Heart left ventricle (tissue), 16 donors: ENCODE results near the gene CCR2. TPM values are rescaled to one million over a fixed set of nuclear protein-coding genes. Genes with fewer than 3 reads are reported as not detected.

Source experiments
- ATAC-seq, 4 donors: fragments of 200-7000 bp; cut with Tn5 transposase; one replicate each; pipeline ENCODE4 v1.9.1; 2020 to 2022; ENCODE audit warnings: moderate library complexity in 4 of 4, mild to moderate bottlenecking in 3 of 4, moderate number of reproducible peaks in 1 of 4
- DNase-seq, 5 donors: peaks; one replicate each; pipeline ENCODE4 v3.0.0-alpha.2; 2020
- H3K27ac ChIP-seq, 12 donors: fragments of 200-600 bp; sonication (generic) in 4 of 12; one replicate each; pipeline versions ENCODE4 v1.5.0 to v1.8.0; 2016 to 2022; ENCODE audit warnings: mild to moderate bottlenecking in 2 of 12
- H3K27me3 ChIP-seq, 9 donors: fragments of 200-600 bp; sonication (generic) in 2 of 9; one replicate each; pipeline versions ENCODE4 v1.5.1 to v1.8.0; 2016 to 2022; ENCODE audit warnings: mild to moderate bottlenecking in 3 of 9
- H3K36me3 ChIP-seq, 9 donors: fragments of 200-600 bp; sonication (generic) in 2 of 9; one replicate each; pipeline versions ENCODE4 v1.5.0 to v1.8.0; 2018 to 2022; ENCODE audit warnings: mild to moderate bottlenecking in 2 of 9
- H3K4me1 ChIP-seq, 12 donors: fragments of 200-600 bp; sonication (generic) in 4 of 12; one replicate each; pipeline versions ENCODE4 v1.5.0 to v1.8.0; 2016 to 2022; ENCODE audit warnings: mild to moderate bottlenecking in 3 of 12
- H3K4me3 ChIP-seq, 12 donors: fragments of 200-600 bp; sonication (generic) in 4 of 12; one replicate each; pipeline versions ENCODE4 v1.5.0 to v1.8.0; 2017 to 2022; ENCODE audit warnings: mild to moderate bottlenecking in 9 of 12, moderate library complexity in 4 of 12
- H3K9me3 ChIP-seq, 12 donors: fragments of 200-600 bp; sonication (generic) in 4 of 12; one replicate each; pipeline versions ENCODE4 v1.5.0 to v1.8.0; 2016 to 2022; ENCODE audit warnings: mild to moderate bottlenecking in 1 of 12
- POLR2A ChIP-seq, 2 donors: fragments of 450-650 bp; IDR thresholded peaks; one replicate each; pipeline ENCODE4 v1.6.1; 2017; ENCODE audit warnings: antibody characterized with exemption in 2 of 2, mild to moderate bottlenecking in 2 of 2, moderate library complexity in 2 of 2
- WGBS, 4 donors: extraction: QIAGEN DNeasy Blood & Tissue Kit in 2 of 4; methylation state at CpG; one replicate each; pipeline versions ENCODE4 v1.1.5 to v1.1.7; 2013 to 2018; 5-methylcytosine and 5-hydroxymethylcytosine counted together
- intact Hi-C, 10 donors: fragments of 100-400 bp; cut with DNase I; formaldehyde crosslinking; loops; one replicate each; pipeline versions ENCODE4 v1.11.1 to v1.14.2; 2022
- polyA plus RNA-seq, 2 donors: library from polyadenylated mRNA; stranded (reverse); fragments of 200-250 nt; gene quantifications; one replicate each; pipeline ENCODE4 v1.2.3, GENCODE V29; 2013
- total RNA-seq, 9 donors: library from RNA; depleted of rRNA in 2 of 9; stranded (reverse); fragments of >200 nt in 2 of 9; fragmentation: NEBNext Ultra II Directional in 3 of 9; extraction: Animal tissue kit (Norgen Biotek cat#: 25700) in 3 of 9; gene quantifications; one replicate each; pipeline versions ENCODE4 v1.1.0 to v1.2.4, GENCODE V29; 2016 to 2023
- TF ChIP-seq, protein P1 (sequence below), 12 donors: fragments of 200-600 bp; sonication (generic) in 4 of 12; IDR thresholded peaks; one replicate each; pipeline versions ENCODE4 v1.5.0 to v1.8.0; 2018 to 2022; ENCODE audit warnings: antibody characterized with exemption in 12 of 12, mild to moderate bottlenecking in 5 of 12
- donor health status: ischemic (EF 13 %, LVEDD 7.1; RV severe dilation, severe dysfunction).
- donor health status: healthy with polysubstance abuse.
- donor health status: DM: no; HTN: yes; CAD: no.
- donor health status: DM: no; HTN: no; CAD: no.
- donor health status: ischemic (EF 25% LVEDD 6.9; RV normal size, moderate dysfunction).
- donor health status: ischemic (EF 25% LVEDD 5.7; RV mildly dilated, moderate dysfunction).
- donor health status: healthy.
- donor health status: DM: yes; HTN: yes; CAD: no.
- donor health status: ischemic (EF 35%, LVEDD 5.7; RV mildly dilated, moderate dysfunction).
- donor health status: nonischemic (EF 11% LVEDD 7.7; RV severe dilation, severe dysfunction).
- donor health status: DM: yes; HTN: yes; CAD: no.
- donor health status: PGD.
- donor health status: ischemic (EF 29% LVEDD 5.4; RV normal size, mild dysfunction).
- donor health status: nonischemic (EF 23%, LVEDD 6.1; RV moderate dilation, normal function).

The CCR2 gene
- total and polyA plus RNA-seq, 11 donors, result 0.23 to 10.5 (median 0.93) TPM

DNA sequence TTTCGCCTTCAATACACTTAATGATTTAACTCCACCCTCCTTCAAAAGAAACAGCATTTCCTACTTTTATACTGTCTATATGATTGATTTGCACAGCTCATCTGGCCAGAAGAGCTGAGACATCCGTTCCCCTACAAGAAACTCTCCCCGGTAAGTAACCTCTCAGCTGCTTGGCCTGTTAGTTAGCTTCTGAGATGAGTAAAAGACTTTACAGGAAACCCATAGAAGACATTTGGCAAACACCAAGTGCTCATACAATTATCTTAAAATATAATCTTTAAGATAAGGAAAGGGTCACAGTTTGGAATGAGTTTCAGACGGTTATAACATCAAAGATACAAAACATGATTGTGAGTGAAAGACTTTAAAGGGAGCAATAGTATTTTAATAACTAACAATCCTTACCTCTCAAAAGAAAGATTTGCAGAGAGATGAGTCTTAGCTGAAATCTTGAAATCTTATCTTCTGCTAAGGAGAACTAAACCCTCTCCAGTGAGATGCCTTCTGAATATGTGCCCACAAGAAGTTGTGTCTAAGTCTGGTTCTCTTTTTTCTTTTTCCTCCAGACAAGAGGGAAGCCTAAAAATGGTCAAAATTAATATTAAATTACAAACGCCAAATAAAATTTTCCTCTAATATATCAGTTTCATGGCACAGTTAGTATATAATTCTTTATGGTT lies 17.1 kb downstream of the CCR2 start, which contains the start of gene CCR5:
TSS of gene CCR5 (plus strand) at position 108 of the 680 bp plus-strand sequence. CDS start 1,957 bp downstream, outside the sequence.
- no peak for ATAC-seq
- Histone ChIP-seq H3K4me1 (peaks cover 0 to 58% (median 0%) of the 10 kb centered on the region in 12 donors), H3K4me3 (peak within 1 kb of the TSS in 5 of 12 donors; percentile 13 to 53 (median 24)), H3K27me3 (peaks cover 0 to 37% (median 0%) of the 10 kb centered on the region in 9 donors), H3K36me3 (no peaks in the 10 kb centered on the region), H3K27ac (peak within 1 kb of the TSS in 2 of 12 donors; percentile 37 to 78), H3K9me3 (no peaks in the 10 kb centered on the region)
- TF ChIP-seq POLR2A (IDR thresholded peaks at IDR 0.05), result no peak
- TF ChIP-seq, protein P1, sequence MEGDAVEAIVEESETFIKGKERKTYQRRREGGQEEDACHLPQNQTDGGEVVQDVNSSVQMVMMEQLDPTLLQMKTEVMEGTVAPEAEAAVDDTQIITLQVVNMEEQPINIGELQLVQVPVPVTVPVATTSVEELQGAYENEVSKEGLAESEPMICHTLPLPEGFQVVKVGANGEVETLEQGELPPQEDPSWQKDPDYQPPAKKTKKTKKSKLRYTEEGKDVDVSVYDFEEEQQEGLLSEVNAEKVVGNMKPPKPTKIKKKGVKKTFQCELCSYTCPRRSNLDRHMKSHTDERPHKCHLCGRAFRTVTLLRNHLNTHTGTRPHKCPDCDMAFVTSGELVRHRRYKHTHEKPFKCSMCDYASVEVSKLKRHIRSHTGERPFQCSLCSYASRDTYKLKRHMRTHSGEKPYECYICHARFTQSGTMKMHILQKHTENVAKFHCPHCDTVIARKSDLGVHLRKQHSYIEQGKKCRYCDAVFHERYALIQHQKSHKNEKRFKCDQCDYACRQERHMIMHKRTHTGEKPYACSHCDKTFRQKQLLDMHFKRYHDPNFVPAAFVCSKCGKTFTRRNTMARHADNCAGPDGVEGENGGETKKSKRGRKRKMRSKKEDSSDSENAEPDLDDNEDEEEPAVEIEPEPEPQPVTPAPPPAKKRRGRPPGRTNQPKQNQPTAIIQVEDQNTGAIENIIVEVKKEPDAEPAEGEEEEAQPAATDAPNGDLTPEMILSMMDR (IDR thresholded peaks at IDR 0.05), result no peak
- WGBS, 4 donors, result 55 to 61% (median 57%) methylated on average over 5 of the region's 5 CpGs
- intact Hi-C loops, result loop anchor here (5.0 to 10.0 kb wide), 9 partner anchors 54 to 606 kb away; partner anchors contain the start of gene CXCR6 (in 1 of the 10)
- no peak for DNase-seq

DNA sequence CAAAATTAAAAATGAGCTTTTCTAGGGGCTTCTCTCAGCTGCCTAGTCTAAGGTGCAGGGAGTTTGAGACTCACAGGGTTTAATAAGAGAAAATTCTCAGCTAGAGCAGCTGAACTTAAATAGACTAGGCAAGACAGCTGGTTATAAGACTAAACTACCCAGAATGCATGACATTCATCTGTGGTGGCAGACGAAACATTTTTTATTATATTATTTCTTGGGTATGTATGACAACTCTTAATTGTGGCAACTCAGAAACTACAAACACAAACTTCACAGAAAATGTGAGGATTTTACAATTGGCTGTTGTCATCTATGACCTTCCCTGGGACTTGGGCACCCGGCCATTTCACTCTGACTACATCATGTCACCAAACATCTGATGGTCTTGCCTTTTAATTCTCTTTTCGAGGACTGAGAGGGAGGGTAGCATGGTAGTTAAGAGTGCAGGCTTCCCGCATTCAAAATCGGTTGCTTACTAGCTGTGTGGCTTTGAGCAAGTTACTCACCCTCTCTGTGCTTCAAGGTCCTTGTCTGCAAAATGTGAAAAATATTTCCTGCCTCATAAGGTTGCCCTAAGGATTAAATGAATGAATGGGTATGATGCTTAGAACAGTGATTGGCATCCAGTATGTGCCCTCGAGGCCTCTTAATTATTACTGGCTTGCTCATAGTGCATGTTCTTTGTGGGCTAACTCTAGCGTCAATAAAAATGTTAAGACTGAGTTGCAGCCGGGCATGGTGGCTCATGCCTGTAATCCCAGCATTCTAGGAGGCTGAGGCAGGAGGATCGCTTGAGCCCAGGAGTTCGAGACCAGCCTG lies 17.8 kb downstream of the CCR2 start:
- Histone ChIP-seq H3K4me1 (peaks cover 0 to 59% (median 0%) of the 10 kb centered on the region in 12 donors), H3K27ac (peak overlapping the region in 2 of 12 donors; percentile 4 to 78), H3K9me3 (no peaks in the 10 kb centered on the region), H3K36me3 (no peaks in the 10 kb centered on the region), H3K4me3 (peak overlapping the region in 4 of 12 donors; percentile 20 to 53 (median 26)), H3K27me3 (peaks cover 0 to 29% (median 0%) of the 10 kb centered on the region in 9 donors)
- TF ChIP-seq, protein P1 (IDR thresholded peaks at IDR 0.05), result no peak
- TF ChIP-seq POLR2A (IDR thresholded peaks at IDR 0.05), result no peak
- 76 to 89% (median 87%) methylated on average over 10 of the region's 10 CpGs for WGBS, 4 donors
- intact Hi-C loops, result loop anchor here (5.0 to 10.0 kb wide), 9 partner anchors 53 to 607 kb away; partner anchors contain the start of gene CXCR6 (in 1 of the 10)
- ATAC-seq (no peak), DNase-seq (no peak)

DNA sequence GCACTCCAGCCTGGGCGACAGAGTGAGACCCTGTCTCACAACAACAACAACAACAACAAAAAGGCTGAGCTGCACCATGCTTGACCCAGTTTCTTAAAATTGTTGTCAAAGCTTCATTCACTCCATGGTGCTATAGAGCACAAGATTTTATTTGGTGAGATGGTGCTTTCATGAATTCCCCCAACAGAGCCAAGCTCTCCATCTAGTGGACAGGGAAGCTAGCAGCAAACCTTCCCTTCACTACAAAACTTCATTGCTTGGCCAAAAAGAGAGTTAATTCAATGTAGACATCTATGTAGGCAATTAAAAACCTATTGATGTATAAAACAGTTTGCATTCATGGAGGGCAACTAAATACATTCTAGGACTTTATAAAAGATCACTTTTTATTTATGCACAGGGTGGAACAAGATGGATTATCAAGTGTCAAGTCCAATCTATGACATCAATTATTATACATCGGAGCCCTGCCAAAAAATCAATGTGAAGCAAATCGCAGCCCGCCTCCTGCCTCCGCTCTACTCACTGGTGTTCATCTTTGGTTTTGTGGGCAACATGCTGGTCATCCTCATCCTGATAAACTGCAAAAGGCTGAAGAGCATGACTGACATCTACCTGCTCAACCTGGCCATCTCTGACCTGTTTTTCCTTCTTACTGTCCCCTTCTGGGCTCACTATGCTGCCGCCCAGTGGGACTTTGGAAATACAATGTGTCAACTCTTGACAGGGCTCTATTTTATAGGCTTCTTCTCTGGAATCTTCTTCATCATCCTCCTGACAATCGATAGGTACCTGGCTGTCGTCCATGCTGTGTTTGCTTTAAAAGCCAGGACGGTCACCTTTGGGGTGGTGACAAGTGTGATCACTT lies 18.8 kb downstream of the CCR2 start:
- WGBS, 4 donors, result 88 to 92% (median 91%) methylated on average over 9 of the region's 9 CpGs
- TF ChIP-seq POLR2A (IDR thresholded peaks at IDR 0.05), result no peak
- TF ChIP-seq, protein P1 (IDR thresholded peaks at IDR 0.05), result peak in 11 of 12 donors; percentile 13 to 48 (median 33)
- Histone ChIP-seq H3K9me3 (no peaks in the 10 kb centered on the region), H3K4me3 (peak overlapping the region in 2 of 12 donors; percentile 28 to 53), H3K4me1 (peaks cover 0 to 59% (median 0%) of the 10 kb centered on the region in 12 donors), H3K27ac (no peak overlapping the region), H3K27me3 (peaks cover 0 to 22% (median 0%) of the 10 kb centered on the region in 9 donors), H3K36me3 (no peaks in the 10 kb centered on the region)
- intact Hi-C loops, result loop anchor here (5.0 to 10.0 kb wide), 9 partner anchors 52 to 608 kb away; partner anchors contain the start of gene CXCR6 (in 1 of the 10)
- DNase-seq (no peak), ATAC-seq (peak in 1 of 4 donors; percentile 48)
